Measurements from ENCODE around the gene ITPA.
"Not testable (repeated sequence)": the region's sequence is repeated elsewhere in the genome, so short reads cannot be mapped to it uniquely, and the experiment has no call there.

The ITPA gene

GRCh38 chr20:3199976-3200755, 9.1 kb upstream of the ITPA start:
- no peak for DNase-seq (ENCODE audit: low read depth)

GRCh38 chr20:3202965-3203314, 6.4 kb upstream of the ITPA start:
- no peak for DNase-seq (ENCODE audit: low read depth)

- DNase-seq (ENCODE audit: low read depth), result no peak
These were observed 5.8 kb upstream of the ITPA start for GRCh38 chr20:3203315-3204123.

- DNase-seq (ENCODE audit: low read depth), result peak; percentile 65
These were observed 5.0 kb upstream of the ITPA start, which contains the start of gene DDRGK1 for GRCh38 chr20:3204124-3204794. Gene DDRGK1, minus strand, starts transcription at chr20:3204682. Its CDS starts 55 bp downstream, at chr20:3204627.

GRCh38 chr20:3208786-3209256, 477 bp upstream of the ITPA start:
- no peak for DNase-seq (ENCODE audit: low read depth)

- DNase-seq (ENCODE audit: low read depth), result no peak
These were observed 634 bp downstream of the ITPA start for GRCh38 chr20:3209946-3210317.

- no peak for DNase-seq (ENCODE audit: low read depth)
These were observed 1.0 kb downstream of the ITPA start for GRCh38 chr20:3210346-3210745.

GRCh38 chr20:3213226-3213625, 3.9 kb downstream of the ITPA start:
- DNase-seq (ENCODE audit: low read depth), result no peak

- DNase-seq (ENCODE audit: low read depth), result not testable (repeated sequence)
These were observed 6.1 kb downstream of the ITPA start for GRCh38 chr20:3215359-3215917.

GRCh38 chr20:3218307-3218988, 9.2 kb downstream of the ITPA start:
- DNase-seq (ENCODE audit: low read depth), result no peak

GRCh38 chr20:3221398-3222226, 12.3 kb downstream of the ITPA start:
- no peak for DNase-seq (ENCODE audit: low read depth)

GRCh38 chr20:3222635-3223600, 13.6 kb downstream of the ITPA start:
- no peak for DNase-seq (ENCODE audit: low read depth)

- no peak for DNase-seq (ENCODE audit: low read depth)
These were observed 14.3 kb downstream of the ITPA start for GRCh38 chr20:3223651-3223993.

- DNase-seq (ENCODE audit: low read depth), result no peak
These were observed 14.8 kb downstream of the ITPA start for GRCh38 chr20:3223994-3224680.

- DNase-seq (ENCODE audit: low read depth), result no peak
These were observed 15.6 kb downstream of the ITPA start for GRCh38 chr20:3224681-3225421.

- no peak for DNase-seq (ENCODE audit: low read depth)
These were observed 16.8 kb downstream of the ITPA start for GRCh38 chr20:3226093-3226492.

GRCh38 chr20:3226864-3227263, 17.6 kb downstream of the ITPA start:
- no peak for DNase-seq (ENCODE audit: low read depth)

GRCh38 chr20:3227506-3227905, 18.2 kb downstream of the ITPA start:
- no peak for DNase-seq (ENCODE audit: low read depth)
